ENCODE results near the gene TAL2.

TAL2 gene

GRCh38 chr9:105651806-105652205 lies 10.5 kb upstream of the TAL2 start:
- no peak overlapping the region for H3K4me3 ChIP-seq (ENCODE audit: low read depth, low read length)
- no peak for DNase-seq (ENCODE audit: low read depth)
- TF ChIP-seq MYC (IDR thresholded peaks at IDR 0.05; ENCODE audit: low read depth, low read length) (no peak), POLR2A (IDR thresholded peaks at IDR 0.05; ENCODE audit: extremely low read depth, insufficient read length) (no peak)
- TF ChIP-seq, protein P1, sequence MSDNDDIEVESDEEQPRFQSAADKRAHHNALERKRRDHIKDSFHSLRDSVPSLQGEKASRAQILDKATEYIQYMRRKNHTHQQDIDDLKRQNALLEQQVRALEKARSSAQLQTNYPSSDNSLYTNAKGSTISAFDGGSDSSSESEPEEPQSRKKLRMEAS (IDR thresholded peaks at IDR 0.05; ENCODE audit: low read depth, low read length) = no peak
- TF ChIP-seq, protein P2, sequence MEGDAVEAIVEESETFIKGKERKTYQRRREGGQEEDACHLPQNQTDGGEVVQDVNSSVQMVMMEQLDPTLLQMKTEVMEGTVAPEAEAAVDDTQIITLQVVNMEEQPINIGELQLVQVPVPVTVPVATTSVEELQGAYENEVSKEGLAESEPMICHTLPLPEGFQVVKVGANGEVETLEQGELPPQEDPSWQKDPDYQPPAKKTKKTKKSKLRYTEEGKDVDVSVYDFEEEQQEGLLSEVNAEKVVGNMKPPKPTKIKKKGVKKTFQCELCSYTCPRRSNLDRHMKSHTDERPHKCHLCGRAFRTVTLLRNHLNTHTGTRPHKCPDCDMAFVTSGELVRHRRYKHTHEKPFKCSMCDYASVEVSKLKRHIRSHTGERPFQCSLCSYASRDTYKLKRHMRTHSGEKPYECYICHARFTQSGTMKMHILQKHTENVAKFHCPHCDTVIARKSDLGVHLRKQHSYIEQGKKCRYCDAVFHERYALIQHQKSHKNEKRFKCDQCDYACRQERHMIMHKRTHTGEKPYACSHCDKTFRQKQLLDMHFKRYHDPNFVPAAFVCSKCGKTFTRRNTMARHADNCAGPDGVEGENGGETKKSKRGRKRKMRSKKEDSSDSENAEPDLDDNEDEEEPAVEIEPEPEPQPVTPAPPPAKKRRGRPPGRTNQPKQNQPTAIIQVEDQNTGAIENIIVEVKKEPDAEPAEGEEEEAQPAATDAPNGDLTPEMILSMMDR (IDR thresholded peaks at IDR 0.05; ENCODE audit: low read depth, low read length) = no peak

- peak; percentile 47 for DNase-seq (ENCODE audit: low read depth)
- no peak overlapping the region for H3K4me3 ChIP-seq (ENCODE audit: low read depth, low read length)
- TF ChIP-seq, protein P1 (IDR thresholded peaks at IDR 0.05; ENCODE audit: low read depth, low read length) = no peak
- TF ChIP-seq POLR2A (IDR thresholded peaks at IDR 0.05; ENCODE audit: extremely low read depth, insufficient read length) (no peak), MYC (IDR thresholded peaks at IDR 0.05; ENCODE audit: low read depth, low read length) (no peak)
- TF ChIP-seq, protein P2 (IDR thresholded peaks at IDR 0.05; ENCODE audit: low read depth, low read length) = no peak
Measured at GRCh38 chr9:105656131-105656921, 5.9 kb upstream of the TAL2 start.

- TF ChIP-seq POLR2A (IDR thresholded peaks at IDR 0.05; ENCODE audit: extremely low read depth, insufficient read length) (no peak), MYC (IDR thresholded peaks at IDR 0.05; ENCODE audit: low read depth, low read length) (no peak)
- TF ChIP-seq, protein P1 (IDR thresholded peaks at IDR 0.05; ENCODE audit: low read depth, low read length) = no peak
- TF ChIP-seq, protein P2 (IDR thresholded peaks at IDR 0.05; ENCODE audit: low read depth, low read length) = no peak
- DNase-seq (ENCODE audit: low read depth) = no peak
- H3K4me3 ChIP-seq (ENCODE audit: low read depth, low read length) = no peak overlapping the region
Measured at GRCh38 chr9:105658351-105658750, 3.9 kb upstream of the TAL2 start.

DNA sequence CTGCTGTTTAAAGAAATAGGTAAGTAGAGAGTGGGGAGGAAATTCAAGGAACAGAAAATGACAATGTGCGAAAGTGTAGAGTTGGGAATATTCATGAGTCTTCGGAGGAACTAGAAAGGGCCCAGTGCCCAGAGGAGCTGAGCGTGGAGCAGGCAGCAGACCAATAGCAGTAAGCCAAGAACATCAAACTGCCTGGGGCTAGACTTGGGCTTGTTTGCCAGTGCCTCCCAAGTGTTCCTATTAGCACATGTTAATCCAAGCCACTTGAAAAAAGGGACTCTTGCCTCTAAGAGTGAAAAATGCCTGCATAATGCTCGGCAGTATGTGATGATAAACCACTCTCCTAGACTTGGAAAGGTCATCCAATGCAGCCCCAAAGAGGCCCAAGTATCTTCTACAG lies 1.2 kb upstream of the TAL2 start:
- TF ChIP-seq, protein P1 (IDR thresholded peaks at IDR 0.05; ENCODE audit: low read depth, low read length) = no peak
- TF ChIP-seq, protein P2 (IDR thresholded peaks at IDR 0.05; ENCODE audit: low read depth, low read length) = no peak
- TF ChIP-seq POLR2A (IDR thresholded peaks at IDR 0.05; ENCODE audit: extremely low read depth, insufficient read length) (no peak), MYC (IDR thresholded peaks at IDR 0.05; ENCODE audit: low read depth, low read length) (no peak)
- no peak for DNase-seq (ENCODE audit: low read depth)
- H3K4me3 ChIP-seq (ENCODE audit: low read depth, low read length) = no peak overlapping the region

DNA sequence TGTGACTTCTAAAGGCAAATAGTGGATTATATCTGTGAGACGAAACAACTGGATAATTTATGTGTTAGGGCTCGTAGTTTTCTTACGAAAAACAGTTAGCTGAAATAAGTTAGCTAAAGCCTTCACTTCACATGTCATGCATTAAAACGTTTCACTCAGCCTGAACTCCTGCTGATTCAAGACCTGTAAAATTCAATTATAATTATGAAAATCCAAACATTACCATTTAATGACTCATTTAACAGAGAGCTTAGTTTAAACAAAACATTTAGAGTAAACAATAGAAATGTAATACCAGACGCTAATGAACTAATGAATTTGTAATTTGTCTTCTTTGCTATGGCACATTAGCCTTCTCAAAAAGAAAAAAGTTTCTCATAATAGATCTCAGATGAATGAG lies 1.7 kb downstream of the TAL2 start:
- DNase-seq (ENCODE audit: low read depth) = no peak
- TF ChIP-seq POLR2A (IDR thresholded peaks at IDR 0.05; ENCODE audit: extremely low read depth, insufficient read length) (no peak), MYC (IDR thresholded peaks at IDR 0.05; ENCODE audit: low read depth, low read length) (no peak)
- TF ChIP-seq, protein P1 (IDR thresholded peaks at IDR 0.05; ENCODE audit: low read depth, low read length) = no peak
- TF ChIP-seq, protein P2 (IDR thresholded peaks at IDR 0.05; ENCODE audit: low read depth, low read length) = no peak
- H3K4me3 ChIP-seq (ENCODE audit: low read depth, low read length) = no peak overlapping the region
